H1 (cell line): ENCODE results near the gene SLC25A24. TPM values are rescaled to one million over a fixed set of nuclear protein-coding genes. Genes with fewer than 3 reads are reported as not detected.

Experiments
- CTCF ChIA-PET: fragments of 300-600 bp; sonication (Branson Sonifier 250); formaldehyde crosslinking; loops from one replicate; lab custom pipeline; 2021; ENCODE audit not compliant: partially characterized antibody; lab: Charles Lee
- POLR2A ChIA-PET: fragments of 300-600 bp; sonication (Branson Sonifier 250); formaldehyde crosslinking; loops from one replicate; lab custom pipeline; 2021; ENCODE audit warnings: inconsistent platforms; ENCODE audit not compliant: partially characterized antibody; lab: Charles Lee
- DNase-seq, 2 experiments: peaks; one replicate each; pipeline versions ENCODE4 v3.0.0 to v3.0.0-alpha.2; 2010 to 2022; ENCODE audit warnings: low spot score in 2 of 2, low read depth in 1 of 2, mixed read lengths in 1 of 2
- FAIRE-seq: peaks from 2 replicates; lab custom pipeline; 2011; peaks lifted over from hg19 to GRCh38; lab: Jason Lieb, UNC
- H2AFZ ChIP-seq: 2 replicates; pipeline ENCODE4 v1.8.1; 2012; ENCODE audit warnings: low read length, inconsistent platforms
- H2AK5ac ChIP-seq: 2 replicates; pipeline ENCODE4 v1.6.1; 2013; ENCODE audit warnings: low read depth, low read length
- H2BK120ac ChIP-seq: replicated peaks from 2 replicates; pipeline ENCODE3; 2013; ENCODE audit warnings: low read depth, low read length, inconsistent platforms
- H2BK12ac ChIP-seq: 2 replicates; pipeline ENCODE4 v1.6.1; 2013; ENCODE audit warnings: low read depth, low read length
- H2BK15ac ChIP-seq: 2 replicates; pipeline ENCODE4 v1.6.1; 2013; ENCODE audit warnings: low read length
- H2BK20ac ChIP-seq: 2 replicates; pipeline ENCODE4 v1.6.1; 2013; ENCODE audit warnings: low read length
- H2BK5ac ChIP-seq: 2 replicates; pipeline ENCODE4 v1.6.1; 2013; ENCODE audit warnings: low read depth, low read length
- H3K14ac ChIP-seq: 2 replicates; pipeline ENCODE4 v1.6.1; 2013; ENCODE audit warnings: inconsistent platforms; ENCODE audit not compliant: insufficient read length
- H3K18ac ChIP-seq: 2 replicates; pipeline ENCODE4 v1.6.1; 2013; ENCODE audit warnings: low read length; ENCODE audit errors: extremely low read depth
- H3K23ac ChIP-seq: 2 replicates; pipeline ENCODE4 v1.6.1; 2013; ENCODE audit warnings: inconsistent platforms; ENCODE audit not compliant: insufficient read length
- H3K23me2 ChIP-seq: 2 replicates; pipeline ENCODE4 v1.6.1; 2013; ENCODE audit warnings: low read depth, low read length
- H3K27ac ChIP-seq: 2 replicates; pipeline ENCODE4 v1.6.1; 2011; ENCODE audit warnings: low read depth, low read length, inconsistent platforms
- H3K27me3 ChIP-seq, 4 experiments: replicated peaks in 1 of 4; 1 replicate in 1 of 4; 2 replicates in 3 of 4; pipeline versions ENCODE4 v1.6.1 to v1.8.1; 2011 to 2013; ENCODE audit warnings: low read length in 3 of 4, mild to moderate bottlenecking in 3 of 4, inconsistent platforms in 2 of 4, mixed read lengths in 2 of 4, moderate library complexity in 1 of 4; ENCODE audit not compliant: control insufficient read depth in 3 of 4, insufficient read depth in 3 of 4; ENCODE audit errors: extremely low read depth in 1 of 4
- H3K36me3 ChIP-seq, 4 experiments: 2 replicates each; pipeline versions ENCODE4 v1.6.1 to v1.8.1; 2011 to 2013; ENCODE audit warnings: mild to moderate bottlenecking in 4 of 4, low read length in 3 of 4, moderate library complexity in 2 of 4, control low read depth in 1 of 4, inconsistent platforms in 1 of 4; ENCODE audit not compliant: insufficient read depth in 4 of 4, control insufficient read depth in 2 of 4
- H3K4ac ChIP-seq: replicated peaks from 2 replicates; pipeline ENCODE3; 2013; ENCODE audit warnings: low read length, low read depth, mixed read lengths, inconsistent platforms; ENCODE audit not compliant: insufficient read length
- H3K4me1 ChIP-seq, 4 experiments: replicated peaks in 1 of 4; 1 replicate in 1 of 4; 2 replicates in 3 of 4; pipeline versions ENCODE4 v1.6.1 to v1.8.1; 2011 to 2013; ENCODE audit warnings: low read length in 3 of 4, inconsistent platforms in 2 of 4, mixed read lengths in 1 of 4; ENCODE audit not compliant: insufficient read depth in 4 of 4, control insufficient read depth in 3 of 4
- H3K4me2 ChIP-seq, 2 experiments: 2 replicates each; pipeline versions ENCODE4 v1.6.1 to v1.8.1; 2011 to 2013; ENCODE audit warnings: low read depth in 2 of 2, low read length in 2 of 2, control low read depth in 1 of 2, inconsistent platforms in 1 of 2, mild to moderate bottlenecking in 1 of 2; ENCODE audit not compliant: insufficient read depth in 1 of 2
- H3K4me3 ChIP-seq, 4 experiments: fragments of 200-600, 300-600 bp in 1 of 4; sonication (generic), shearing (Covaris generic), sonication (Bioruptor Twin) in 1 of 4; 2 replicates each; pipeline versions ENCODE4 v1.5.1 to v1.8.1; 2011 to 2016; ENCODE audit warnings: low read length in 4 of 4, low read depth in 3 of 4, control low read depth in 2 of 4, inconsistent platforms in 2 of 4, mild to moderate bottlenecking in 2 of 4, mixed read lengths in 1 of 4, moderate library complexity in 1 of 4; ENCODE audit not compliant: insufficient read depth in 2 of 4; ENCODE audit errors: extremely low read depth in 1 of 4
- H3K56ac ChIP-seq: replicated peaks from 2 replicates; pipeline ENCODE3; 2013; ENCODE audit warnings: low read depth, mild to moderate bottlenecking, mixed read lengths, low read length, inconsistent platforms; ENCODE audit not compliant: insufficient read length
- H3K79me1 ChIP-seq: 2 replicates; pipeline ENCODE4 v1.6.1; 2013; ENCODE audit warnings: low read depth, low read length, control low read depth
- H3K79me2 ChIP-seq, 2 experiments: 2 replicates each; pipeline versions ENCODE4 v1.6.1 to v1.8.1; 2012 to 2013; ENCODE audit warnings: low read length in 2 of 2, mild to moderate bottlenecking in 2 of 2, inconsistent platforms in 1 of 2; ENCODE audit not compliant: insufficient read depth in 2 of 2, control insufficient read depth in 1 of 2
- H3K9ac ChIP-seq, 4 experiments: replicated peaks in 1 of 4; 1 replicate in 1 of 4; 2 replicates in 3 of 4; pipeline versions ENCODE4 v1.6.1 to v1.8.1; 2011 to 2013; ENCODE audit warnings: low read depth in 3 of 4, low read length in 3 of 4, control low read depth in 2 of 4, mild to moderate bottlenecking in 2 of 4, moderate library complexity in 2 of 4, inconsistent platforms in 1 of 4; ENCODE audit errors: extremely low read depth in 1 of 4
- H3K9me3 ChIP-seq, 2 experiments: 2 replicates each; pipeline versions ENCODE4 v1.6.1 to v1.8.1; 2012 to 2013; ENCODE audit warnings: mild to moderate bottlenecking in 2 of 2, moderate library complexity in 2 of 2, control low read depth in 1 of 2, inconsistent platforms in 1 of 2, low read depth in 1 of 2, low read length in 1 of 2, mixed read lengths in 1 of 2; ENCODE audit not compliant: insufficient read depth in 2 of 2
- H4K20me1 ChIP-seq, 2 experiments: replicated peaks in 1 of 2; 2 replicates each; pipeline versions ENCODE3 to v1.8.1; 2011 to 2013; ENCODE audit warnings: inconsistent platforms in 2 of 2, low read length in 2 of 2, mild to moderate bottlenecking in 1 of 2; ENCODE audit not compliant: insufficient read depth in 2 of 2, control insufficient read depth in 1 of 2
- H4K5ac ChIP-seq: 2 replicates; pipeline ENCODE4 v1.6.1; 2013; ENCODE audit warnings: low read length, low read depth, mixed read lengths, inconsistent platforms; ENCODE audit not compliant: insufficient read length
- H4K8ac ChIP-seq: 2 replicates; pipeline ENCODE4 v1.8.0; 2013; ENCODE audit warnings: mild to moderate bottlenecking, moderate library complexity, low read length, inconsistent platforms; ENCODE audit not compliant: insufficient read depth; ENCODE audit errors: extremely low read depth
- H4K91ac ChIP-seq: replicated peaks from 2 replicates; pipeline ENCODE3; 2013; ENCODE audit warnings: low read length, mixed read lengths, inconsistent platforms; ENCODE audit not compliant: insufficient read length
- KDM1A ChIP-seq: fragments of 200-600, 300-600 bp; sonication (generic); IDR thresholded peaks from 2 replicates; pipeline ENCODE4 v1.7.1; 2016; ENCODE audit warnings: mild to moderate bottlenecking, low read length, borderline replicate concordance
- RXRA ChIP-seq: IDR thresholded peaks from 2 replicates; pipeline ENCODE4 v1.6.1; 2011; ENCODE audit warnings: low read depth, mild to moderate bottlenecking, low read length, moderate library complexity; ENCODE audit not compliant: insufficient read depth
- WGBS, 2 experiments: shearing (Covaris generic) in 1 of 2; methylation state at CpG; one replicate each; pipeline versions ENCODE4 v1.1.6 to v1.1.7; 2013 to 2015; ENCODE audit warnings: low lambda C conversion rate in 2 of 2, mixed read lengths in 2 of 2, inconsistent platforms in 1 of 2, low coverage in 1 of 2, missing lambda C conversion rate in 1 of 2; ENCODE audit not compliant: insufficient replicate concordance in 2 of 2, insufficient coverage in 1 of 2, insufficient read length in 1 of 2; ENCODE audit errors: extremely low coverage in 1 of 2, missing lambda C conversion rate in 1 of 2; 5-methylcytosine and 5-hydroxymethylcytosine counted together
- polyA plus RNA-seq, 7 experiments: library from polyadenylated mRNA; depleted of rRNA in 3 of 7; stranded (reverse) in 5 of 7; unstranded in 2 of 7; fragments of >200 nt in 5 of 7; fragments of 200-250 nt in 2 of 7; gene quantifications; 1 replicate in 5 of 7; 2 replicates in 1 of 7; 4 replicates in 1 of 7; pipeline versions ENCODE4 v1.2.1 to v1.2.3, GENCODE V29; 2011 to 2013; ENCODE audit warnings: missing spikeins in 2 of 7, mixed read lengths in 2 of 7
- total RNA-seq: library from RNA; stranded (reverse); fragmentation: NEBNext Ultra II Directional; extraction: Animal tissue kit (Norgen Biotek cat#: 25700); gene quantifications from 2 replicates; pipeline ENCODE4 v1.2.1, GENCODE V29; 2021

Gene SLC25A24
- total and polyA plus RNA-seq, 2 of the 8 experiments (the other 6 are each of a cell fraction or from before 2014, with no cell fraction given), result 13.6 to 40.6 TPM

GRCh38 chr1:108117237-108117636 is 82.9 kb downstream of the SLC25A24 start:
- ChIA-PET POLR2A (no interaction called here), CTCF (interaction anchor here (1.7 to 14.1 kb wide), 2 partner anchors 12 to 334 kb away, joined by 6 to 433 read pairs; no protein-coding TSS in a partner anchor)
- H3K14ac ChIP-seq, result no peak overlapping the region
- FAIRE-seq (no peak), DNase-seq (no peak)
- no peak overlapping the region for H2BK5ac ChIP-seq
- H3K4me2 ChIP-seq, result no peak overlapping the region
- no peak for TF ChIP-seq RXRA
- no peak for TF ChIP-seq KDM1A
- no peaks in the 10 kb centered on the region for H3K9me3 ChIP-seq
- H4K20me1 ChIP-seq, result no peaks in the 10 kb centered on the region
- H4K5ac ChIP-seq, result no peak overlapping the region
- no peak overlapping the region for H4K8ac ChIP-seq
- H3K9ac ChIP-seq, result no peak overlapping the region
- no peak overlapping the region for H2BK15ac ChIP-seq
- H3K18ac ChIP-seq, result no peak overlapping the region
- no peaks in the 10 kb centered on the region for H3K23me2 ChIP-seq
- 88% methylated on average over 1 of the region's 1 CpG; no CpG with 5 or more reads in 1 of the 2 experiments for WGBS, 2 experiments
- no peaks in the 10 kb centered on the region for H3K36me3 ChIP-seq
- no peak overlapping the region for H3K56ac ChIP-seq
- no peak overlapping the region for H2BK120ac ChIP-seq
- H3K79me2 ChIP-seq, result no peaks in the 10 kb centered on the region
- no peak overlapping the region for H3K4ac ChIP-seq
- H2AK5ac ChIP-seq, result no peak overlapping the region
- no peaks in the 10 kb centered on the region for H3K79me1 ChIP-seq
- H4K91ac ChIP-seq, result no peak overlapping the region
- H3K4me1 ChIP-seq, result peaks cover 0 to 4% (median 0%) of the 10 kb centered on the region in 4 experiments; a peak in 1 of 7 replicates
- H2BK20ac ChIP-seq, result no peak overlapping the region
- H3K4me3 ChIP-seq, result no peak overlapping the region
- no peaks in the 10 kb centered on the region for H3K27me3 ChIP-seq
- H2AFZ ChIP-seq, result no peak overlapping the region
- no peak overlapping the region for H3K27ac ChIP-seq
- no peak overlapping the region for H3K23ac ChIP-seq
- no peak overlapping the region for H2BK12ac ChIP-seq
